Kidney tubule cell (primary cell): Measurements from ENCODE around the gene DIPK1B.
"Not testable (repeated sequence)": the region's sequence is repeated elsewhere in the genome, so short reads cannot be mapped to it uniquely, and the experiment has no call there.

ENCODE experiments used
- DNase-seq: peaks from one replicate; pipeline ENCODE4 v3.0.0-alpha.2; 2018; ENCODE audit warnings: low spot score

The DIPK1B gene

DNA sequence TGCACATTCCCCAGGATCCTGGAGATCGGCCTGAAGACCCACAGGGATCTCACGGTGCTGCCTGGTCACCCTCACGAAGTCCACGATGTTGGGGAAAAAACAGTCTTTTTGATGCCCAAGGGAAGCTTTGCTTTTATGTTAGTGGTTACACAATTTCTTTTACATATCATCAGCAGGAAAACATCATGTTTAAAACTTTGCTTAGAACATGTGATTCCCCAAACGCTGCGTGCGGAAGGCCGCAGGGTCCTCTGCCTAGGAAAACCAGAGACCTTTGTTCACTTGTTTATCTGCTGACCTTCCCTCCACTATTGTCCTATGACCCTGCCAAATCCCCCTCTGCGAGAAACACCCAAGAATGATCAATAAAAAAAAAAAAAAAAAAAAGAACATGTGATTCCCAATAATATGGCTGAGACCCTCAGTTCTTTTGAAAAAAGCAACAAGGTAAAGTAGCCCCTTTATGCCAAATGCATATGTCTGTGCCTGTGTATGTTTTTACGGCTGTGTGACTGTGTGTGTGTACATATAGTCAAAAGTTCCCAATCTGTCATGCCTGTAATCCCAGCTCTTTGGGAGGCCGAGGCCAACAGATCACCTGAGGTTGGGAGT, 13.6 kb upstream of the DIPK1B start:
- DNase-seq: no peak

- peak; percentile 23 for DNase-seq
Observed at GRCh38 chr9:136700304-136700703, 12.1 kb upstream of the DIPK1B start.

- DNase-seq: peak; percentile 50
Observed at GRCh38 chr9:136700959-136701667, 11.3 kb upstream of the DIPK1B start.

- DNase-seq: no peak
Observed at GRCh38 chr9:136701668-136702053, 10.7 kb upstream of the DIPK1B start.

DNA sequence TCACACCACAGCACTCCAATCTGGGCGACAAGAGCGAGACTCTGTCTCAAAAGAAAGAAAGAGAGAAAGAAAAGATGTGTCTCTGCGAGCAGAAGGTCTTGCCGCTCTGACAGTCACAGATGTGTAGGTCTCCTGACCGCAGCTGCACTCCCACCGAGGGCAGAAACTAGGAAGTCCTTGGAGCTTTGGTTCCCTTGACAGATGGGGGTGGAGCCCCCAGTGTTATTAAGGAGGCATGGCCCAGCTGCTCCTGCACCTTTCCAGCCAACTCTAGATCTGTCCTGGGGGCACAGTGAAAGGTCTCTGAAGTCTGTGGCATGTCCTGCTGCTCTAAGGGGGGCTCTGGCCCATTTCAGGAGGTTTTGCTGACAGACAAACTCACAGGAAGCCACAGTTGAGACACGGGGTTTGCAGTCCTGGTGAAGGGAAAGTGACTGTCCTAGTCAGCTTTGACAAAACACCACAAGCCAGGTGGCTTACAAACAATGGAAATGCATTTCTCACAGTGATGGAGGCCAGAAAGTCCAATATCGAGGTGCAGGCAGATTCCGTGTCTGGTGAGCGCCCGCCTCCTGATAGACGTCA, 9.0 kb upstream of the DIPK1B start:
- DNase-seq: no peak

DNA sequence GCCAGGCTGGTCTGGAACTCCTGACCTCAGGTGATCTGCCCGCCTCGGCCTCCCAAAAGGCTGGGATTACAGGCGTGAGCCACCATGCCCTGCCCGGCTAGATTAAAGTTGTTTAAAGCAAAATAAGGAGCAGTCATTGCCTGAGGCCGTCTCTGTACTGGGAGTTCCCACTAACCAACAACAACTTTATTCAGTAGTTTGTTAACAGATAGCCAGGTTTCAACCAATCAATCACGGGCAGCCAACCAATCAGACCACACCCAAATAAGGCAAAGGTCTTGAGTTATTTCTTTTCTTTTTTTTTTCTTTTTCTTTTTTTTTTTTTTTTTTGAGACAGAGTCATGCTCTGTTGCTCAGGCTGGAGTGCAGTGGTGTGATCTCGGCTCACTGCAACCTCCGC, 7.6 kb upstream of the DIPK1B start:
- not testable (repeated sequence) for DNase-seq

GRCh38 chr9:136705564-136705963, 6.8 kb upstream of the DIPK1B start:
- no peak for DNase-seq

DNA sequence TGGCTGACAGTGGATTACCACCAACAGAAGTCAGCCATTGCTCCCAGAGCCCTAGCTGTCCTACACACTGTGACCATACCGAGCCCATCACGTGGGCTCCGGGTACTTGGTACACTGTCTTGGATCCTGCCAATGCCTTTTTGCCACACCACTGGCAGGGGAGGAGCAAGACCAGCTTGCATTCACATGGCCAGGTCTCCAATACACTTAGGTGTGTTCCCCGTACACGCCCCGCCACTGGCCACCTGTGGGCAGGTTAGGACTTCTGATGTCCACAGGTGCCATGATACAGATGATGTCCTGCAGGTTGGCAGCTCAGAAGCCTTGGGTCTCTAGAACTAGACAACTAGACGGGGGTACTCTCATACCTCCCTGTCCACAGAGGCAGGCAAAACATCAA, 5.4 kb upstream of the DIPK1B start:
- DNase-seq: no peak

DNA sequence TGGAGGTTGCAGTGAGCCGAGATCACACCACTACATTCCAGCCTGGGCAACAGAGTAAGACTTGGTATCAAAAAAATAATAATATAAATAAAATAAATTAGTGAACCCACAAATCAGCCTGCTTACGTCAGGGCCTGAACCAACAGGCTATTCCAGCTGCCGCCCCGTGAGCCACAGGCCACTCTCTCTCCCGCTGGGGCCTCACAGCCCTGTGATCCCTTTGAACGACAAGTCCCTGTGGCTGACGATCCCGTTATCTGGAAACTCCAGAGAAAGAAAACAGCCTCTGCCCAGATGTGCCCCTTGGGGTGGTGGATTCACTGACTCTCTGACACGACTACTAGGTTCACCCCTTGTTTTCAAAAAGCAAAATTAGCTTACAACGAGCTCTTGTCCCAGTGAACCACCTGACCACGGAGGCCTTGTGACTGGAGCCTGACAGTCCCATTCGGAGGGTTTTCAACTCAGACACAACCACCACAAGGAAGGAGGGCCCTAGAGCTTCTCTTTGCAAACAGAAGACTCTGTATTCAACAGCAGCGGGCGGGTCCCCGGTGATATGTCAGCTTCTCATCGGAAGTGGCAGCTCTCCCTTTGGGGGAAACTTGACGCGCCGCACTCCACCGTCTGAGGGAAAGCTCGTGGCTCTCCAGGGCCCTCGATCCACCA, 4.4 kb upstream of the DIPK1B start:
- no peak for DNase-seq

- DNase-seq: no peak
Observed at GRCh38 chr9:136709454-136710109, 2.8 kb upstream of the DIPK1B start.

DNA sequence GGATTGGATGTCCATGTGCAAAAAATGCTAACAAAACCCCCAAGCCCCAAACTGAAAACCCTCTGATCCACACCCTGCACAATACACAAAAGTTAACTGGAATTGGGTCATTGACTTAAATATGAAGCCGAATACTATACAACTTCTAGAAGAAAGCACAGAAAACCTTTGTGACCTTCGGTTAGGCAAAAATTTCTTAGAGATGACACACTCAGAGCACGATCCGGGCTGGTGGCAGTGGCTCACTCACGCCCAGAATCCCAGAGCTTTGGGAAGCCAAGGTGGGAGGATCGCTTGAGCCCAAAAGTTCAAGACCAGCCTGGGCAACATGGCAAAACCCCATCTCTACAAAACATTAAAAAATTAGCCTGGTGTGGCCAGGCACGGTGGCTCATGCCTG, 1.8 kb upstream of the DIPK1B start:
- no peak for DNase-seq

DNA sequence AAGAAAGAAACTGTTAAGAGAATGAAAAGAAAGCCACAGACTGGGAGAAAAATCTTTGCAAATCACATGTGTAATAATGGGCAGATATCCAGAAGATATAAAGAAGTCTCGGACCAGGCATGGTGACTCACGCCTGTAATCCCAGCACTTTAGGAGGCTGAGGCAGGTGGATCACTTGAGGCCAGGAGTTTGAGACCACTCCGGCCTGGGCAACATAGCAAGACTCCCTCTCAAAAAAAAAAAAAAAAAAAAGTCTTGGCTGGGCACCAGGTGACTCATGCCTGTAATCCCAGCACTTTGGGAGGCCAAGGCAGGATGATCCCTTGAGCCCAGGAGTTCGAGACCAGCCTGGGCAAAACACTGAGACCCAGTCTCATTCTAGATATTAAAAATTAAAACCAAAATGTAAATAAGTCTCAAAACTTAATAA, 1.1 kb upstream of the DIPK1B start:
- DNase-seq: not testable (repeated sequence)

- no peak for DNase-seq
Observed at GRCh38 chr9:136712690-136713544, 545 bp downstream of the DIPK1B start.

DNA sequence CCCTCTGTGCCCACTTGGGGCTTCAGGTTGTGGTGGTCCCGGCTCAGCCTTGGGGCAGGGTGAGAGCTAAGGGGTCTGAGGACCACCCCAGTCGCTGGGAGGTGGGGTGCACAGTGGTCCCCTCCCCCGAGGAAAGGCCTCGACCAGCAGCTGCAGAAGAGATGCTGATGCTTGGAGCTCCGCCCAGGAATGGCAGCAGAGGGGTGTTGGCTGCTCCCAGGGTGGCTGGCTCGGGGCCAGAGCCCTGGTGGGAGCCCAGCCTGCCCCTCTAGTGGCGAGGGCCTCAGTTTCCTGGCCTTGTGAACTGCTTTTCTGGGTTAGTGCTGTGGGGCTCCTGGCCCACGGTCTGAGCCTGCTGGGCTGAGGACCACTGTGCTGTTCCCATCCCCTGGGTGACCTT, 1.2 kb downstream of the DIPK1B start:
- DNase-seq: no peak

GRCh38 chr9:136714096-136714892, 1.9 kb downstream of the DIPK1B start:
- no peak for DNase-seq

- DNase-seq: no peak
Observed at GRCh38 chr9:136714893-136715274, 2.5 kb downstream of the DIPK1B start.

GRCh38 chr9:136717399-136717798, 5.0 kb downstream of the DIPK1B start:
- no peak for DNase-seq

GRCh38 chr9:136718345-136719194, 6.2 kb downstream of the DIPK1B start:
- DNase-seq: no peak

- DNase-seq: no peak
Observed at GRCh38 chr9:136719195-136719880, 7.0 kb downstream of the DIPK1B start.
